PC-9 (cell line): Measurements from ENCODE around the gene MLN. TPM values are rescaled to one million over a fixed set of nuclear protein-coding genes. Genes with fewer than 3 reads are reported as not detected.

ENCODE experiments used
- BruUV-seq: library from RNA; stranded (reverse); fragments of 400-500 nt; replicated peaks from 2 replicates; lab custom pipeline; 2021; lab: Mats Ljungman, UMichigan
- CTCF ChIA-PET: fragments of 300-600 bp; sonication (Branson Sonifier 250); formaldehyde crosslinking; loops from one replicate; lab custom pipeline; 2022; ENCODE audit warnings: antibody characterized with exemption; lab: Charles Lee
- POLR2A ChIA-PET: fragments of 300-600 bp; sonication (Branson Sonifier 250); formaldehyde crosslinking; loops from one replicate; lab custom pipeline; 2022; ENCODE audit warnings: antibody characterized with exemption; ENCODE audit not compliant: unreplicated experiment; lab: Charles Lee
- DNase-seq, 2 experiments: peaks; one replicate each; pipeline versions ENCODE4 v3.0.0 to v3.0.0-alpha.2; 2015 to 2022; ENCODE audit warnings: mixed read lengths in 1 of 2
- H2AFZ ChIP-seq: fragments of 200-600 bp; sonication (generic); 2 replicates; pipeline ENCODE4 v1.8.1; 2017; ENCODE audit warnings: antibody characterized with exemption
- H3F3A ChIP-seq: fragments of 200-600 bp; sonication (generic); 2 replicates; pipeline ENCODE4 v1.8.1; 2017; ENCODE audit warnings: antibody characterized with exemption, mild to moderate bottlenecking, low read depth; ENCODE audit not compliant: insufficient read depth
- H3K27ac ChIP-seq: fragments of 200-600 bp; sonication (generic); 2 replicates; pipeline ENCODE4 v1.6.1; 2016; ENCODE audit warnings: mixed run types
- H3K27me3 ChIP-seq: fragments of 200-600 bp; sonication (generic); 2 replicates; pipeline ENCODE4 v1.6.1; 2016; ENCODE audit warnings: low read depth, mixed run types; ENCODE audit not compliant: insufficient read depth
- H3K36me3 ChIP-seq: fragments of 200-600 bp; sonication (generic); 2 replicates; pipeline ENCODE4 v1.6.1; 2016; ENCODE audit warnings: low read depth, mixed run types
- H3K4me1 ChIP-seq: fragments of 200-600 bp; sonication (generic); replicated peaks from 2 replicates; pipeline ENCODE4 v1.6.1; 2016; ENCODE audit warnings: mixed run types; ENCODE audit not compliant: insufficient read depth
- H3K4me2 ChIP-seq: fragments of 200-600 bp; sonication (generic); 2 replicates; pipeline ENCODE4 v1.6.1; 2017; ENCODE audit warnings: mixed run types
- H3K4me3 ChIP-seq: fragments of 200-600 bp; sonication (generic); 2 replicates; pipeline ENCODE4 v1.6.1; 2016; ENCODE audit warnings: mixed run types
- H3K79me2 ChIP-seq: fragments of 200-600 bp; sonication (generic); 2 replicates; pipeline ENCODE4 v1.6.1; 2017; ENCODE audit warnings: low read depth, mixed run types
- H3K9me2 ChIP-seq: fragments of 200-600 bp; sonication (generic); 2 replicates; pipeline ENCODE4 v1.8.1; 2017; ENCODE audit warnings: mild to moderate bottlenecking; ENCODE audit not compliant: insufficient read depth
- H3K9me3 ChIP-seq: fragments of 200-600 bp; sonication (generic); 2 replicates; pipeline ENCODE4 v1.8.1; 2016; ENCODE audit warnings: low read depth; ENCODE audit not compliant: insufficient read depth
- H4K20me1 ChIP-seq: fragments of 200-600 bp; sonication (generic); 2 replicates; pipeline ENCODE4 v1.8.1; 2017; ENCODE audit not compliant: insufficient read depth
- EZH2 ChIP-seq: fragments of 200-600 bp; sonication (generic); IDR thresholded peaks from 2 replicates; pipeline ENCODE4 v1.8.0; 2017; ENCODE audit warnings: antibody characterized with exemption, low read depth
- intact Hi-C: fragments of 100-400 bp; cut with micrococcal nuclease; formaldehyde crosslinking; loops from one replicate; pipeline ENCODE4 v1.10.0; 2022; ENCODE audit not compliant: unreplicated experiment
- total RNA-seq: library from RNA; stranded (reverse); gene quantifications from 2 replicates; pipeline ENCODE4 v1.2.3, GENCODE V29; 2021
- TF ChIP-seq, protein P1 (sequence below): fragments of 200-600 bp; sonication (generic); conservative IDR thresholded peaks from 2 replicates; pipeline ENCODE4 v1.6.1; 2017; ENCODE audit warnings: mixed run types, antibody characterized with exemption, mild to moderate bottlenecking, moderate library complexity

The MLN gene
- total RNA-seq, 1 experiment from 2014 or later = not detected

DNA sequence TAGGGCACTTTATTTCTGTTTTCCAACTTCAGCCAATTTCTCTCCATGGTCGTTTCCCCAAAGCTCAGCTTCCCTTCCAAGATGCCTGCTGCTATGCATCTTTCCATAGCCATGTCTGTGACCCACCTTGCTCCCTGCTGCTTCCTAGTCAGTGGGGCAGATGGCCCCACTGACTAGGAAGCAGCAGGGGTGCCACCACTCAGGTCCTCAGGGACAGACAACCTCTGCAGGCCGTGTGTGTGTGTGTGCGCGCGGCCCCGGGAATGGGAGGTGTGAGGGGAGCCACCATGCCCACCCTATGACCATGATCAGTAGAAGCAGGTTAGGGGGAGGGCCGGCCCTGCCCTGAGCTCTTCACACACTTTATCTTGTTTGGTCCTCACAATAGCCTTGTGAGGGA, 54.4 kb downstream of the MLN start:
- H3K9me3 ChIP-seq = no peaks in the 10 kb centered on the region
- H2AFZ ChIP-seq = no peak overlapping the region
- no peak overlapping the region for H3K27ac ChIP-seq
- DNase-seq = no peak
- POLR2A ChIA-PET = no interaction called here
- BruUV-seq = no TSS peak
- TF ChIP-seq EZH2 = no peak
- TF ChIP-seq, protein P1, sequence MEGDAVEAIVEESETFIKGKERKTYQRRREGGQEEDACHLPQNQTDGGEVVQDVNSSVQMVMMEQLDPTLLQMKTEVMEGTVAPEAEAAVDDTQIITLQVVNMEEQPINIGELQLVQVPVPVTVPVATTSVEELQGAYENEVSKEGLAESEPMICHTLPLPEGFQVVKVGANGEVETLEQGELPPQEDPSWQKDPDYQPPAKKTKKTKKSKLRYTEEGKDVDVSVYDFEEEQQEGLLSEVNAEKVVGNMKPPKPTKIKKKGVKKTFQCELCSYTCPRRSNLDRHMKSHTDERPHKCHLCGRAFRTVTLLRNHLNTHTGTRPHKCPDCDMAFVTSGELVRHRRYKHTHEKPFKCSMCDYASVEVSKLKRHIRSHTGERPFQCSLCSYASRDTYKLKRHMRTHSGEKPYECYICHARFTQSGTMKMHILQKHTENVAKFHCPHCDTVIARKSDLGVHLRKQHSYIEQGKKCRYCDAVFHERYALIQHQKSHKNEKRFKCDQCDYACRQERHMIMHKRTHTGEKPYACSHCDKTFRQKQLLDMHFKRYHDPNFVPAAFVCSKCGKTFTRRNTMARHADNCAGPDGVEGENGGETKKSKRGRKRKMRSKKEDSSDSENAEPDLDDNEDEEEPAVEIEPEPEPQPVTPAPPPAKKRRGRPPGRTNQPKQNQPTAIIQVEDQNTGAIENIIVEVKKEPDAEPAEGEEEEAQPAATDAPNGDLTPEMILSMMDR = no peak
- no peaks in the 10 kb centered on the region for H3K36me3 ChIP-seq
- intact Hi-C loops = no loop called here
- CTCF ChIA-PET = interaction anchor here (0.6 kb wide), 1 partner anchor 286 kb away, joined by 3 read pairs; no protein-coding TSS in a partner anchor
- no peak overlapping the region for H3K4me3 ChIP-seq
- peaks cover 37% of the 10 kb centered on the region for H3K4me1 ChIP-seq
- no peak overlapping the region for H3K4me2 ChIP-seq
- H3K79me2 ChIP-seq = no peaks in the 10 kb centered on the region
- peaks cover 12% of the 10 kb centered on the region; the same call in 1 of the 2 replicates for H3F3A ChIP-seq
- H3K9me2 ChIP-seq = no peaks in the 10 kb centered on the region
- no peaks in the 10 kb centered on the region for H4K20me1 ChIP-seq
- H3K27me3 ChIP-seq = no peaks in the 10 kb centered on the region

DNA sequence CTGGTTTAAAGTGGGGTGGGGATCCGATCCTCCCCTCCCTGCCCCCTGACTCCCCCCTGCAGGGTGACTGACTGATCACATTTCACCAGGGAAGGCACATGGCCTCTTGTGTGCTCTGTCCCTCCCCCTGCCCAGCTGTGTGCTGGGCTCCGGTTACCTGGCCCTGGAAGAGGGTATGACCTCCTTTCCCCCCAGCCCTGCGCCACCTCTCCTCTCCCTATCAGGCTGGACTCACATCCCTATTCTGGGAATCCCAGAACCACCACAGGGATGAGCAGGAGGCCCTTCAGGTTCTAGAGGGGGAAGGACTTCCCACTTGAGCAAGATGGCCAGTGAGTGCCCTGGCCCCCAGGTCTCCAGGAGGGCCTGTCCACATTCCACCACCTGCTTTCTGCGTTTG, 55.0 kb downstream of the MLN start:
- ChIA-PET CTCF (interaction anchor here (0.6 kb wide), 1 partner anchor 285 kb away, joined by 3 read pairs; no protein-coding TSS in a partner anchor), POLR2A (no interaction called here)
- Histone ChIP-seq H3K36me3 (no peaks in the 10 kb centered on the region), H3K4me1 (peaks cover 42% of the 10 kb centered on the region), H3K9me3 (no peaks in the 10 kb centered on the region), H3K9me2 (no peaks in the 10 kb centered on the region), H2AFZ (no peak overlapping the region), H3F3A (peaks cover 12% of the 10 kb centered on the region; the same call in 1 of the 2 replicates), H3K4me3 (no peak overlapping the region), H3K27me3 (no peaks in the 10 kb centered on the region), H3K27ac (no peak overlapping the region), H3K4me2 (no peak overlapping the region), H3K79me2 (no peaks in the 10 kb centered on the region), H4K20me1 (no peaks in the 10 kb centered on the region)
- DNase-seq = no peak
- TF ChIP-seq EZH2 = no peak
- TF ChIP-seq, protein P1 = no peak
- no TSS peak for BruUV-seq
- intact Hi-C loops = no loop called here

DNA sequence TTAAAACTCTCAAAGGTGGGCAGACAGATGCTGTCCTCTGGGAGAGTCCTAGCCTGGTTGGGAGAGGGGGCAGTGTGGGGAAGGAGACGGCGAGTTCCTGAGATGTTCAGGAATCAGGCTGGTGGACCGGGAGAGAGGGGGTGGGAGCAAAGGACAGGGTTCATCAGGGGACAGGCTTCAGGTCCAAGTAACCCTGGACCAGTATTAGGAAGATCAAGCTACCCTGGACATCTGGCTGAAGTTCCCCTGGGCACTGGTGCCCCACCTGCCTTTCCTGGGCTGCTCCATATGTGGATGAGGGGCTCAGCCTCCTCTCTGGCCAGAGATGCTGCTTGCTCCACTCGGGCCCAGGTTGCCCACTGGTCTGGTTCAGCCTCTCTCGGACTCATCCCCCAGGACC, 56.0 kb downstream of the MLN start:
- Histone ChIP-seq H2AFZ (no peak overlapping the region), H3K9me3 (no peaks in the 10 kb centered on the region), H4K20me1 (no peaks in the 10 kb centered on the region), H3K4me2 (no peak overlapping the region), H3K9me2 (no peaks in the 10 kb centered on the region), H3F3A (peaks cover 16% of the 10 kb centered on the region; the same call in 1 of the 2 replicates), H3K4me3 (no peak overlapping the region), H3K36me3 (no peaks in the 10 kb centered on the region), H3K4me1 (peaks cover 49% of the 10 kb centered on the region), H3K27ac (no peak overlapping the region), H3K27me3 (no peaks in the 10 kb centered on the region), H3K79me2 (no peaks in the 10 kb centered on the region)
- ChIA-PET CTCF (no interaction called here), POLR2A (no interaction called here)
- no peak for DNase-seq
- no TSS peak for BruUV-seq
- intact Hi-C loops = no loop called here
- TF ChIP-seq, protein P1 = no peak
- no peak for TF ChIP-seq EZH2
